ENCODE data around the gene METTL23.

- TF ChIP-seq TOX (CRISPR knock-in tag; IDR thresholded peaks at IDR 0.05; ENCODE audit: borderline replicate concordance) (no peak), PPARA (CRISPR knock-in tag; IDR thresholded peaks at IDR 0.05; ENCODE audit: borderline replicate concordance) (no peak)
Measured at GRCh38 chr17:76700270-76700616, 26.4 kb upstream of the METTL23 start.
